Measurements from ENCODE around the gene C19orf53. TPM values are rescaled to one million over a fixed set of nuclear protein-coding genes. Genes with fewer than 3 reads are reported as not detected.

Gene C19orf53
- total and polyA plus RNA-seq, 9 of the 15 experiments (the other 6 are each of a cell fraction or from before 2014, with no cell fraction given), result 98.5 to 441 (median 164) TPM

DNA sequence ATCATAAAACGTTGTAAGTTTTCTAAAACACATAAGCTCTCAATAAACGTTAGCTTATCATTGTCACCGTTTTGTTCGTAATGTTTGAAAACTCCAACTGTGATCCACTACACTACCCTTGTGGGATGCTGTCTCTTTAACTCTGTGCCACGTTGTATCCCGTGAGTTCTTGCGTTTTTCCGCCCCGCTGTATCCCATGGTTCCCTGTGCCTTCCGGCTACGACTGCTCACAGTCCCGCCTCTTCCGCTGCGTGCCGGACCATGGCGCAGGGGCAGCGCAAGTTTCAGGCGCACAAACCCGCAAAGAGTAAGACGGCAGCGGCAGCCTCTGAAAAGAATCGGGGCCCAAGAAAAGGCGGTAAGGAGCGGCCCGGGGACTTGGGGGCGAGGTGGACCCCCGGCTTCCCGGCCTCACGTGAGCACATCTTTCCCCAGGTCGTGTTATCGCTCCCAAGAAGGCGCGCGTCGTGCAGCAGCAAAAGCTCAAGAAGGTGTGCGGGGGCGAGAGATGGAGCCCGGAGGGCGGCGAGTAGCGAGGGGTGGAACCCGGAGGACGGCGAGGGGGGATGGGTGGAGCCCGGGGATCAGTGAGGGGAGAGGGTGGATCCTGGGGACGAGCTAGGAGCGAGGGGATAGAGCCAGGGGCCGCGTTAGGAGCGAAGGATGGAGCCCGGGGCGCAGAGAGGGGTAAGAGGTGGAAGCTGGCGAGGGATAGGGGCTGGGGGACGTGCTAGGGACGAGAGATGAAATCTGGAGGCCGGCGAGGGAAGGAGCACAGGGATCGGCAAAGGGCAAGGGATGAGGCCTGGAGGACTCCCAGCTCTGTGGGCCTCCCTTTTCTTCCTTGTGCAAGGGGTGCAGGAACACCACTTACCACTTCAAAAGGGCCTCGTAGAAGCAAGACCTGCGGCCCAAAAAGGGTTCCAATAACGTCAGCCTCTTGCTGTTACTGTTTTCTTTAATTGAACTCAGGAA lies at the start of gene C19orf53 (continued):
- TF ChIP-seq ZNF12 (CRISPR knock-in tag; IDR thresholded peaks at IDR 0.05) (peak; percentile 51; the same call in 1 of the 2 replicates), MTA1 (IDR thresholded peaks at IDR 0.05; ENCODE audit: borderline replicate concordance) (peak; percentile 37; the same call in 1 of the 2 replicates), NCOA1 (IDR thresholded peaks at IDR 0.05; ENCODE audit: low read depth) (peak; percentile 67; the same call in 1 of the 2 replicates), TCF3 (CRISPR knock-in tag; IDR thresholded peaks at IDR 0.05) (peak; percentile 33; the same call in 1 of the 2 replicates), SMAD1 (IDR thresholded peaks at IDR 0.05; ENCODE audit: low read depth, low read length, partially characterized antibody) (peak; percentile 80), SIX5 (IDR thresholded peaks at IDR 0.05; ENCODE audit: borderline replicate concordance in 1 of 2, insufficient read depth in 1 of 2, low read depth in 1 of 2, low read length in 2 of 2) (peak; percentile 97 to 98), KLF6 (CRISPR knock-in tag; IDR thresholded peaks at IDR 0.05; ENCODE audit: borderline replicate concordance) (peak; percentile 59; the same call in 1 of the 2 replicates), ZNF263 (CRISPR knock-in tag; IDR thresholded peaks at IDR 0.05; ENCODE audit: borderline replicate concordance) (peak; percentile 90), TRIM24 (IDR thresholded peaks at IDR 0.05) (peak in 1 of 2 experiments; percentile 26; a peak in 2 of 4 replicates), TOE1 (IDR thresholded peaks at IDR 0.05; ENCODE audit: borderline replicate concordance) (peak; percentile 96), TOE1 (CRISPR knock-in tag; IDR thresholded peaks at IDR 0.05; ENCODE audit: borderline replicate concordance, low read depth) (no peak), CREM (IDR thresholded peaks at IDR 0.05; ENCODE audit: low read depth) (peak; percentile 95), HDAC1 (IDR thresholded peaks at IDR 0.05) (peak in 1 of 2 experiments; percentile 88; a peak in 2 of 4 replicates), CXXC5 (CRISPR knock-in tag; IDR thresholded peaks at IDR 0.05) (peak; percentile 100)
- TF ChIP-seq, protein P1, sequence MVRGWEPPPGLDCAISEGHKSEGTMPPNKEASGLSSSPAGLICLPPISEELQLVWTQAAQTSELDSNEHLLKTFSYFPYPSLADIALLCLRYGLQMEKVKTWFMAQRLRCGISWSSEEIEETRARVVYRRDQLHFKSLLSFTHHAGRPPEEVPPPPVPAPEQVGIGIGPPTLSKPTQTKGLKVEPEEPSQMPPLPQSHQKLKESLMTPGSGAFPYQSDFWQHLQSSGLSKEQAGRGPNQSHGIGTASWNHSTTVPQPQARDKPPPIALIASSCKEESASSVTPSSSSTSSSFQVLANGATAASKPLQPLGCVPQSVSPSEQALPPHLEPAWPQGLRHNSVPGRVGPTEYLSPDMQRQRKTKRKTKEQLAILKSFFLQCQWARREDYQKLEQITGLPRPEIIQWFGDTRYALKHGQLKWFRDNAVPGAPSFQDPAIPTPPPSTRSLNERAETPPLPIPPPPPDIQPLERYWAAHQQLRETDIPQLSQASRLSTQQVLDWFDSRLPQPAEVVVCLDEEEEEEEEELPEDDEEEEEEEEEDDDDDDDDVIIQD (CRISPR knock-in tag; IDR thresholded peaks at IDR 0.05), result no peak
- TF ChIP-seq, protein P2, sequence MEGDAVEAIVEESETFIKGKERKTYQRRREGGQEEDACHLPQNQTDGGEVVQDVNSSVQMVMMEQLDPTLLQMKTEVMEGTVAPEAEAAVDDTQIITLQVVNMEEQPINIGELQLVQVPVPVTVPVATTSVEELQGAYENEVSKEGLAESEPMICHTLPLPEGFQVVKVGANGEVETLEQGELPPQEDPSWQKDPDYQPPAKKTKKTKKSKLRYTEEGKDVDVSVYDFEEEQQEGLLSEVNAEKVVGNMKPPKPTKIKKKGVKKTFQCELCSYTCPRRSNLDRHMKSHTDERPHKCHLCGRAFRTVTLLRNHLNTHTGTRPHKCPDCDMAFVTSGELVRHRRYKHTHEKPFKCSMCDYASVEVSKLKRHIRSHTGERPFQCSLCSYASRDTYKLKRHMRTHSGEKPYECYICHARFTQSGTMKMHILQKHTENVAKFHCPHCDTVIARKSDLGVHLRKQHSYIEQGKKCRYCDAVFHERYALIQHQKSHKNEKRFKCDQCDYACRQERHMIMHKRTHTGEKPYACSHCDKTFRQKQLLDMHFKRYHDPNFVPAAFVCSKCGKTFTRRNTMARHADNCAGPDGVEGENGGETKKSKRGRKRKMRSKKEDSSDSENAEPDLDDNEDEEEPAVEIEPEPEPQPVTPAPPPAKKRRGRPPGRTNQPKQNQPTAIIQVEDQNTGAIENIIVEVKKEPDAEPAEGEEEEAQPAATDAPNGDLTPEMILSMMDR (IDR thresholded peaks at IDR 0.05 in 2 of 3, conservative IDR thresholded peaks at IDR 0.05 in 1 of 3; ENCODE audit: insufficient read depth in 2 of 3, low read depth in 1 of 3, low read length in 3 of 3), result no peak; a peak in 1 of 6 replicates
- TF ChIP-seq, protein P3, sequence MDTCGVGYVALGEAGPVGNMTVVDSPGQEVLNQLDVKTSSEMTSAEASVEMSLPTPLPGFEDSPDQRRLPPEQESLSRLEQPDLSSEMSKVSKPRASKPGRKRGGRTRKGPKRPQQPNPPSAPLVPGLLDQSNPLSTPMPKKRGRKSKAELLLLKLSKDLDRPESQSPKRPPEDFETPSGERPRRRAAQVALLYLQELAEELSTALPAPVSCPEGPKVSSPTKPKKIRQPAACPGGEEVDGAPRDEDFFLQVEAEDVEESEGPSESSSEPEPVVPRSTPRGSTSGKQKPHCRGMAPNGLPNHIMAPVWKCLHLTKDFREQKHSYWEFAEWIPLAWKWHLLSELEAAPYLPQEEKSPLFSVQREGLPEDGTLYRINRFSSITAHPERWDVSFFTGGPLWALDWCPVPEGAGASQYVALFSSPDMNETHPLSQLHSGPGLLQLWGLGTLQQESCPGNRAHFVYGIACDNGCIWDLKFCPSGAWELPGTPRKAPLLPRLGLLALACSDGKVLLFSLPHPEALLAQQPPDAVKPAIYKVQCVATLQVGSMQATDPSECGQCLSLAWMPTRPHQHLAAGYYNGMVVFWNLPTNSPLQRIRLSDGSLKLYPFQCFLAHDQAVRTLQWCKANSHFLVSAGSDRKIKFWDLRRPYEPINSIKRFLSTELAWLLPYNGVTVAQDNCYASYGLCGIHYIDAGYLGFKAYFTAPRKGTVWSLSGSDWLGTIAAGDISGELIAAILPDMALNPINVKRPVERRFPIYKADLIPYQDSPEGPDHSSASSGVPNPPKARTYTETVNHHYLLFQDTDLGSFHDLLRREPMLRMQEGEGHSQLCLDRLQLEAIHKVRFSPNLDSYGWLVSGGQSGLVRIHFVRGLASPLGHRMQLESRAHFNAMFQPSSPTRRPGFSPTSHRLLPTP (IDR thresholded peaks at IDR 0.05; ENCODE audit: borderline replicate concordance, extremely low read depth, insufficient read length), result no peak
- TF ChIP-seq, protein P4, sequence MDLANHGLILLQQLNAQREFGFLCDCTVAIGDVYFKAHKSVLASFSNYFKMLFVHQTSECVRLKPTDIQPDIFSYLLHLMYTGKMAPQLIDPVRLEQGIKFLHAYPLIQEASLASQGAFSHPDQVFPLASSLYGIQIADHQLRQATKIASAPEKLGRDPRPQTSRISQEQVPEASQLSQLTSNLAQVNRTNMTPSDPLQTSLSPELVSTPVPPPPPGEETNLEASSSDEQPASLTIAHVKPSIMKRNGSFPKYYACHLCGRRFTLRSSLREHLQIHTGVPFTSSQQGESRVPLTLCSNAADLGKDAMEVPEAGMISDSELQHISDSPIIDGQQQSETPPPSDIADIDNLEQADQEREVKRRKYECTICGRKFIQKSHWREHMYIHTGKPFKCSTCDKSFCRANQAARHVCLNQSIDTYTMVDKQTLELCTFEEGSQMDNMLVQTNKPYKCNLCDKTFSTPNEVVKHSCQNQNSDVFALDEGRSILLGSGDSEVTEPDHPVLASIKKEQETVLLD (IDR thresholded peaks at IDR 0.05), result 0 out of 2 replicates have a peak, but pooled peaks have one; percentile 73

All from K562 (cell line).